ENCODE results near the gene LRP5. TPM values are rescaled to one million over a fixed set of nuclear protein-coding genes. Genes with fewer than 3 reads are reported as not detected.

LRP5 gene
- total and polyA plus RNA-seq, 2 experiments from 2014 or later, result 26.9 to 51.1 TPM

- TF ChIP-seq REST (IDR thresholded peaks at IDR 0.05; ENCODE audit: unreplicated experiment) (no peak), ZNF114 (CRISPR knock-in tag; IDR thresholded peaks at IDR 0.05) (no peak), STAT1 (IDR thresholded peaks at IDR 0.05; ENCODE audit: unreplicated experiment) (no peak), ZNF331 (CRISPR knock-in tag; IDR thresholded peaks at IDR 0.05; ENCODE audit: low read depth) (no peak), EZH2phosphoT487 (IDR thresholded peaks at IDR 0.05; ENCODE audit: unreplicated experiment) (no peak), EZH2 (IDR thresholded peaks at IDR 0.05; ENCODE audit: low read depth, unreplicated experiment) (no peak)
Measured at GRCh38 chr11:68370211-68371111, 58.1 kb downstream of the LRP5 start (continued).

GRCh38 chr11:68371171-68372041 is 59.0 kb downstream of the LRP5 start:
- Histone ChIP-seq H3K4me2 (no peak overlapping the region), H3K9me2 (ENCODE audit: insufficient read depth) (no peaks in the 10 kb centered on the region), H3K27ac (ENCODE audit: low read depth) (no peak overlapping the region), H3K4me3 (no peak overlapping the region), H3K27me3 (ENCODE audit: insufficient read depth) (no peaks in the 10 kb centered on the region), H3K79me2 (replicated peaks; ENCODE audit: insufficient read depth) (no peaks in the 10 kb centered on the region), H3K36me3 (ENCODE audit: insufficient read depth) (no peaks in the 10 kb centered on the region), H4K20me1 (replicated peaks; ENCODE audit: insufficient read depth) (no peaks in the 10 kb centered on the region), H3K4me1 (ENCODE audit: insufficient read depth) (no peaks in the 10 kb centered on the region), H2AFZ (no peak overlapping the region), H3F3A (replicated peaks; ENCODE audit: low read depth) (no peaks in the 10 kb centered on the region)
- TF ChIP-seq REST (IDR thresholded peaks at IDR 0.05; ENCODE audit: unreplicated experiment) (no peak), JUNB (IDR thresholded peaks at IDR 0.05; ENCODE audit: unreplicated experiment) (no peak), STAT1 (IDR thresholded peaks at IDR 0.05; ENCODE audit: unreplicated experiment) (no peak), CREB1 (CRISPR knock-in tag; IDR thresholded peaks at IDR 0.05; ENCODE audit: low read depth) (no peak), EZH2 (IDR thresholded peaks at IDR 0.05; ENCODE audit: low read depth, unreplicated experiment) (no peak), POLR2AphosphoS5 (IDR thresholded peaks at IDR 0.05; ENCODE audit: low read depth) (no peak)
- no peak overlapping the region for H3K27ac Mint-ChIP-seq
- no peaks in the 10 kb centered on the region; the same call in 2 of the 3 replicates for H3K9me3 Mint-ChIP-seq
- peaks cover 15% of the 10 kb centered on the region for H3K27me3 Mint-ChIP-seq (ENCODE audit: insufficient read depth, low read depth, poor library complexity)
- peaks cover 33% of the 10 kb centered on the region for H3K36me3 Mint-ChIP-seq (ENCODE audit: low read depth)
- H3K4me3 Mint-ChIP-seq, result no peak overlapping the region
- ATAC-seq (no peak), DNase-seq (ENCODE audit: low spot score) (no peak)
- peaks cover 5% of the 10 kb centered on the region; the same call in 2 of the 3 replicates for H3K4me1 Mint-ChIP-seq
